Left lung (tissue), 10 donors: ENCODE data around the gene RAB20. TPM values are rescaled to one million over a fixed set of nuclear protein-coding genes. Genes with fewer than 3 reads are reported as not detected.

Experiments
- ATAC-seq: fragments of 200-7000 bp; cut with Tn5 transposase; one replicate; pipeline ENCODE4 v1.9.1; 2020; ENCODE audit warnings: moderate library complexity
- DNase-seq, 4 donors: peaks; one replicate each; pipeline ENCODE4 v3.0.0-alpha.2; 2013 to 2020
- H3K27ac ChIP-seq, 2 donors: fragments of 200-600 bp; sonication (generic) in 1 of 2; one replicate each; pipeline versions ENCODE4 v1.5.0 to v1.8.0; 2020 to 2021
- H3K27me3 ChIP-seq, 2 donors: fragments of 200-600 bp; sonication (generic) in 1 of 2; one replicate each; pipeline versions ENCODE4 v1.5.0 to v1.8.0; 2020 to 2021
- H3K36me3 ChIP-seq, 2 donors: fragments of 200-600 bp; sonication (generic) in 1 of 2; one replicate each; pipeline versions ENCODE4 v1.5.0 to v1.8.0; 2020 to 2021
- H3K4me1 ChIP-seq, 2 donors: fragments of 200-600 bp; one replicate each; pipeline ENCODE4 v1.8.0; 2021
- H3K4me3 ChIP-seq, 2 donors: fragments of 200-600 bp; sonication (generic) in 1 of 2; one replicate each; pipeline versions ENCODE4 v1.5.0 to v1.8.0; 2020 to 2021; ENCODE audit warnings: mild to moderate bottlenecking in 1 of 2
- H3K9me3 ChIP-seq, 2 donors: fragments of 200-600 bp; sonication (generic) in 1 of 2; one replicate each; pipeline versions ENCODE4 v1.5.0 to v1.8.0; 2020 to 2021
- intact Hi-C, 2 donors: fragments of 100-400 bp; cut with DNase I; formaldehyde crosslinking; loops; one replicate each; pipeline versions ENCODE4 v1.11.2 to v1.14.2; 2022
- polyA plus RNA-seq, 6 donors: library from polyadenylated mRNA; unstranded; fragments of 120-200 nt; gene quantifications; one replicate each; pipeline ENCODE4 v1.2.1, GENCODE V29; 2013; ENCODE audit not compliant: insufficient read length in 6 of 6
- total RNA-seq, 2 donors: library from RNA; stranded (reverse); fragmentation: NEBNext Ultra II Directional; extraction: Animal tissue kit (Norgen Biotek cat#: 25700); gene quantifications; one replicate each; pipeline ENCODE4 v1.2.1, GENCODE V29; 2021
- TF ChIP-seq, protein P1 (sequence below), 2 donors: fragments of 200-600 bp; sonication (generic) in 1 of 2; IDR thresholded peaks; one replicate each; pipeline versions ENCODE4 v1.5.0 to v1.8.0; 2021; ENCODE audit warnings: antibody characterized with exemption in 2 of 2
- donor health status: DM: no; HTN: yes; CAD: no.
- donor health status: DM: no; HTN: no; CAD: no.

Gene RAB20
- total and polyA plus RNA-seq, 8 donors: 20.1 to 42.4 (median 21.3) TPM

DNA sequence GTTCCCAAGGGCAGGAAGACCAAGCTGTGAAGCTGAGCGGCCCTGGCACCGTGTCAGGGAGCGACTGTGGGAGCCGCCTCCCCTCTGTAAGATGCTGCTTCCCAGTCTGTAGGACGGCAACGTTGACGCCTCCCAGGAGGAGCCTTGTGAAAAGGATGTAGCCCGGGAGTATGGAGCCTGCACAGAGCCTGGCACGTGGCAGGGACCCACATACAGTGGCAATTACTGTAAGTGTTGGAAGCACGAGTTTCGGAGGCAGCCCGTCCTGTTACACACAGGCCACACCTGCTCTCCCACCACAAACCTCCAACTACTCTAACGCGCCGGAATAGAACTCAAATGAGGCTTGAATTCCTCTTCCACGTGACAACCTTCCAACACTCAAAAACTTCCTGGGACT is 6.6 kb downstream of the RAB20 start:
- peaks cover 18 to 69% of the 10 kb centered on the region in 2 donors for H3K4me1 ChIP-seq
- DNase-seq (no peak), ATAC-seq (no peak)
- peaks cover 0 to 22% of the 10 kb centered on the region in 2 donors for H3K36me3 ChIP-seq
- intact Hi-C loops: no loop called here
- TF ChIP-seq, protein P1, sequence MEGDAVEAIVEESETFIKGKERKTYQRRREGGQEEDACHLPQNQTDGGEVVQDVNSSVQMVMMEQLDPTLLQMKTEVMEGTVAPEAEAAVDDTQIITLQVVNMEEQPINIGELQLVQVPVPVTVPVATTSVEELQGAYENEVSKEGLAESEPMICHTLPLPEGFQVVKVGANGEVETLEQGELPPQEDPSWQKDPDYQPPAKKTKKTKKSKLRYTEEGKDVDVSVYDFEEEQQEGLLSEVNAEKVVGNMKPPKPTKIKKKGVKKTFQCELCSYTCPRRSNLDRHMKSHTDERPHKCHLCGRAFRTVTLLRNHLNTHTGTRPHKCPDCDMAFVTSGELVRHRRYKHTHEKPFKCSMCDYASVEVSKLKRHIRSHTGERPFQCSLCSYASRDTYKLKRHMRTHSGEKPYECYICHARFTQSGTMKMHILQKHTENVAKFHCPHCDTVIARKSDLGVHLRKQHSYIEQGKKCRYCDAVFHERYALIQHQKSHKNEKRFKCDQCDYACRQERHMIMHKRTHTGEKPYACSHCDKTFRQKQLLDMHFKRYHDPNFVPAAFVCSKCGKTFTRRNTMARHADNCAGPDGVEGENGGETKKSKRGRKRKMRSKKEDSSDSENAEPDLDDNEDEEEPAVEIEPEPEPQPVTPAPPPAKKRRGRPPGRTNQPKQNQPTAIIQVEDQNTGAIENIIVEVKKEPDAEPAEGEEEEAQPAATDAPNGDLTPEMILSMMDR (IDR thresholded peaks at IDR 0.05): no peak
- no peak overlapping the region for H3K4me3 ChIP-seq
- no peaks in the 10 kb centered on the region for H3K9me3 ChIP-seq
- H3K27me3 ChIP-seq: no peaks in the 10 kb centered on the region
- peak overlapping the region in 1 of 2 donors; percentile 71 for H3K27ac ChIP-seq

DNA sequence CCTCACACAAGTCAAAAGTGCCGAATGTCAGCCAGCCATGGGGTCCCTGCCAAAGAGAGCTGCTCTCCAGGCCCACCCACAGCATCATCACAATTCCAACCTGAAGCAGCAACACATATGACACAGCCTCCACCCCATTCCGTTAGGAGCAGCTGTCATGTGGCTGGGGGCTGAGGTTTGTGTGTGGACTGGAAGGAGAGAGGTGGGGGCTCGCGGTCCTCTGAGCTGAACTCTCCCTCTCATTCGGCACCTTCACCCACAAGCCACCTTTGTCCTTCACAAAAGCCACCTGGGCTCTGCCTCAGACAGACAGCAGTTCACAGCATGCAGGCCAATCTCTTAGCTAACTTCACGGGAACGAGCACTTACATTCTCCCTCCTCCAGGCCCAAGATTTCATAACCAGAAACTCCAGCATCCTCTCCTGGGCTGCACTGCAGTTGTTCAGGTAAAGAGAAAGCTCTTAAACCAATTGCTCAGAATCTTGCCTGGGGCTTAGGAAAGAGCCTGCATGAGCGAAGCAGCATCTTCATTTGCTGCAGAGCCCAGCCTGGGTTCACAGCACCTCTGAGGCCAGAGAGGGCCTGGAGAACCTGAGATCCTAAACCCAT is 7.2 kb downstream of the RAB20 start:
- H3K4me3 ChIP-seq: no peak overlapping the region
- peaks cover 18 to 63% of the 10 kb centered on the region in 2 donors for H3K4me1 ChIP-seq
- intact Hi-C loops: no loop called here
- DNase-seq (no peak), ATAC-seq (peak; percentile 3)
- no peaks in the 10 kb centered on the region for H3K9me3 ChIP-seq
- no peak overlapping the region for H3K27ac ChIP-seq
- H3K36me3 ChIP-seq: peaks cover 0 to 19% of the 10 kb centered on the region in 2 donors
- H3K27me3 ChIP-seq: no peaks in the 10 kb centered on the region
- TF ChIP-seq, protein P1 (IDR thresholded peaks at IDR 0.05): no peak

DNA sequence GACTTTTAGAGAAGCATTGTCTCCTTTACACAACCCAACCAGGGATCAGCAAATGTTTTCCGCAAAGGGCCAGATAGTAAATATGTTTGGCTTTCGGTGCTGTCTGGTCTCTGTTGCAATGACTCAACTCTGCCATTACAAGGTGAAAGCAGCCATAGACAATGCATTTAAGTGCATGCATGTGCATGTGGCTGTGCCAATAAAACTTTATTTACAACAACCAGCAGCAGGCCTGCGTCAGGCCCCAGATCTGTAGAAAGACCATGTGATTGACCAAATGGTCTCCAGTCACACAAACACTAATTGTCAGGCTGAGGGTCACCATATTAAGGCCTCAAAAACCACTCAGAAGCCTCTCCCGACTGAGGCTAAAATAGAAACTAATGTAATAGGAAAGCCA is 8.1 kb downstream of the RAB20 start:
- Histone ChIP-seq H3K9me3 (no peaks in the 10 kb centered on the region), H3K36me3 (peaks cover 0 to 17% of the 10 kb centered on the region in 2 donors), H3K4me1 (peaks cover 13 to 54% of the 10 kb centered on the region in 2 donors), H3K27me3 (no peaks in the 10 kb centered on the region), H3K27ac (no peak overlapping the region), H3K4me3 (no peak overlapping the region)
- ATAC-seq: no peak
- DNase-seq: no peak
- intact Hi-C loops: no loop called here
- TF ChIP-seq, protein P1 (IDR thresholded peaks at IDR 0.05): no peak

DNA sequence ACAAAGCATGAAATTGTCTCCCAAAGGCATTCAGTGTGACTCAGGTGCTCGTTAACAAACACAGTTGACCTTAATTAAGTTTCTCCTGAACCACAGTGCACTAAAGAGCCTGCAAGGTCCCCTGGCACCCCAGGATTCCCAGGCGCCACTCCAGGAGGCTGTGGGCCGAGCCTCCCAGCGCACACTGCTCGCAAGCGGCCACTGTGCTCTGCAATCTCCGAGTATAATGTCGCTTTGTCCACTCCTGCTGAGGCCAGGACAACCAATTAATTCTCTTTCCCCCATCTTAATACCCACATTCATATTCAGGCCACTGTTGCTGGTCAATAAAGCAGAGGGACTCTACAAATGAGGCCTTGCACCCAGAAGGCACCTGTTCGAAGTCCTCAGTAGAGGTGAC is 8.8 kb downstream of the RAB20 start:
- H3K27me3 ChIP-seq: no peaks in the 10 kb centered on the region
- no peak for DNase-seq
- ATAC-seq: no peak
- intact Hi-C loops: no loop called here
- H3K4me1 ChIP-seq: peaks cover 13 to 51% of the 10 kb centered on the region in 2 donors
- H3K36me3 ChIP-seq: peaks cover 0 to 15% of the 10 kb centered on the region in 2 donors
- no peaks in the 10 kb centered on the region for H3K9me3 ChIP-seq
- H3K4me3 ChIP-seq: no peak overlapping the region
- TF ChIP-seq, protein P1 (IDR thresholded peaks at IDR 0.05): no peak
- H3K27ac ChIP-seq: no peak overlapping the region

DNA sequence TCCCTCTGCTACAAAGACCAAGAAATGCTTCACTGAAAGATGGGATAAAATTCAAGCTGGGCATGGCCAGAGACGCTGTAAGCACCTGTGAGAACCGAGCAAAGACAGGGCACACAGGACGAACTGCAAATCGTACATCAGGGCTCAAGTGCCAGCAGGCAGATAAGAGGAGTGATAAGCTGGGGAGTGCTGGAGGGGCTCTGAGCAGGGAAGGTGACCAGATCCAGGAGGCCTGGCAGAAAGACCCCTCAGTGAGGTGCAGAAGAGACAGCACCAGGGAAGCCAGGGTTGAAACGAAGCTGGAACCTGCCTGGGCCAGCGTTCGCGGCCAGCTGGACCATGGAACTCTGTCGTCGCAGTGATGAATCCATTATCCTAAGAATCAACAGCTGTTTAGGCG is 10.2 kb downstream of the RAB20 start:
- Histone ChIP-seq H3K36me3 (no peaks in the 10 kb centered on the region), H3K4me3 (no peak overlapping the region), H3K27ac (no peak overlapping the region), H3K9me3 (no peaks in the 10 kb centered on the region), H3K27me3 (no peaks in the 10 kb centered on the region), H3K4me1 (peaks cover 13 to 51% of the 10 kb centered on the region in 2 donors)
- DNase-seq (no peak), ATAC-seq (no peak)
- TF ChIP-seq, protein P1 (IDR thresholded peaks at IDR 0.05): no peak
- intact Hi-C loops: no loop called here
